ENCODE measurements around the gene TMEM170A.

- TF ChIP-seq CTCF (IDR thresholded peaks at IDR 0.05): no peak
- TF ChIP-seq POLR2A (IDR thresholded peaks at IDR 0.05): no peak
Observed at GRCh38 chr16:75494184-75494583, 29.7 kb upstream of the TMEM170A start.

Data from right lobe of liver (tissue), 4 donors.